ENCODE measurements around the gene RAB3A.
A peak's percentile ranks its signal among the peaks of the same experiment; 100 is the strongest.

Gene RAB3A

GRCh38 chr19:18168673-18169381 is 35.0 kb downstream of the RAB3A start:
- Histone ChIP-seq H3K4me2 (ENCODE audit: insufficient read depth, low read length) (no peak overlapping the region), H4K20me1 (ENCODE audit: insufficient read depth, low read length) (no peaks in the 10 kb centered on the region), H3K4me1 (ENCODE audit: insufficient read depth, low read length) (peaks cover 10% of the 10 kb centered on the region), H3K36me3 (ENCODE audit: insufficient read depth, low read length) (peaks cover 41% of the 10 kb centered on the region), H3K27me3 (ENCODE audit: insufficient read depth, low read length, poor library complexity) (peaks cover 7% of the 10 kb centered on the region), H3K79me2 (ENCODE audit: insufficient read depth, low read length) (no peaks in the 10 kb centered on the region), H2AFZ (ENCODE audit: low read depth, low read length) (no peak overlapping the region), H3K9ac (ENCODE audit: low read depth, low read length) (no peak overlapping the region), H3K9me3 (ENCODE audit: insufficient read depth, low read length, severe bottlenecking) (no peaks in the 10 kb centered on the region), H3K27ac (ENCODE audit: low read length) (no peak overlapping the region), H3K4me3 (ENCODE audit: low read depth in 1 of 2, low read length in 2 of 2) (no peak overlapping the region)
- TF ChIP-seq CTCF (IDR thresholded peaks at IDR 0.05; ENCODE audit: borderline replicate concordance, extremely low read depth, low read length, poor library complexity, severe bottlenecking) (no peak), EZH2 (IDR thresholded peaks at IDR 0.05; ENCODE audit: borderline replicate concordance, low read depth, low read length, severe bottlenecking) (no peak)
- no peak for ATAC-seq (ENCODE audit: insufficient read depth, low read depth)
- DNase-seq = no peak

- Histone ChIP-seq H3K4me3 (ENCODE audit: low read depth in 1 of 2, low read length in 2 of 2) (no peak overlapping the region), H3K79me2 (ENCODE audit: insufficient read depth, low read length) (no peaks in the 10 kb centered on the region), H3K4me2 (ENCODE audit: insufficient read depth, low read length) (no peak overlapping the region), H3K9me3 (ENCODE audit: insufficient read depth, low read length, severe bottlenecking) (no peaks in the 10 kb centered on the region), H3K27ac (ENCODE audit: low read length) (no peak overlapping the region), H3K4me1 (ENCODE audit: insufficient read depth, low read length) (peaks cover 3% of the 10 kb centered on the region), H3K36me3 (ENCODE audit: insufficient read depth, low read length) (peaks cover 46% of the 10 kb centered on the region), H4K20me1 (ENCODE audit: insufficient read depth, low read length) (no peaks in the 10 kb centered on the region), H3K9ac (ENCODE audit: low read depth, low read length) (no peak overlapping the region), H3K27me3 (ENCODE audit: insufficient read depth, low read length, poor library complexity) (no peaks in the 10 kb centered on the region), H2AFZ (ENCODE audit: low read depth, low read length) (no peak overlapping the region)
- ATAC-seq (ENCODE audit: insufficient read depth, low read depth) = peak; percentile 95
- peak; percentile 63 for DNase-seq
- no peak for TF ChIP-seq EZH2 (IDR thresholded peaks at IDR 0.05; ENCODE audit: borderline replicate concordance, low read depth, low read length, severe bottlenecking)
- peak; percentile 80 for TF ChIP-seq CTCF (IDR thresholded peaks at IDR 0.05; ENCODE audit: borderline replicate concordance, extremely low read depth, low read length, poor library complexity, severe bottlenecking)
Observed at GRCh38 chr19:18167975-18168645, 35.7 kb downstream of the RAB3A start.

- no peak for TF ChIP-seq CTCF (IDR thresholded peaks at IDR 0.05; ENCODE audit: borderline replicate concordance, extremely low read depth, low read length, poor library complexity, severe bottlenecking)
- TF ChIP-seq EZH2 (IDR thresholded peaks at IDR 0.05; ENCODE audit: borderline replicate concordance, low read depth, low read length, severe bottlenecking) = no peak
- H2AFZ ChIP-seq (ENCODE audit: low read depth, low read length) = no peak overlapping the region
- no peaks in the 10 kb centered on the region for H3K9me3 ChIP-seq (ENCODE audit: insufficient read depth, low read length, severe bottlenecking)
- H3K4me3 ChIP-seq (ENCODE audit: low read depth in 1 of 2, low read length in 2 of 2) = no peak overlapping the region
- ATAC-seq (ENCODE audit: insufficient read depth, low read depth) = no peak
- no peaks in the 10 kb centered on the region for H3K27me3 ChIP-seq (ENCODE audit: insufficient read depth, low read length, poor library complexity)
- H4K20me1 ChIP-seq (ENCODE audit: insufficient read depth, low read length) = peaks cover 2% of the 10 kb centered on the region; the same call in 1 of the 2 replicates
- no peak for DNase-seq
- H3K4me2 ChIP-seq (ENCODE audit: insufficient read depth, low read length) = no peak overlapping the region
- no peaks in the 10 kb centered on the region for H3K4me1 ChIP-seq (ENCODE audit: insufficient read depth, low read length)
- no peaks in the 10 kb centered on the region for H3K79me2 ChIP-seq (ENCODE audit: insufficient read depth, low read length)
- H3K27ac ChIP-seq (ENCODE audit: low read length) = no peak overlapping the region
- peaks cover 56% of the 10 kb centered on the region for H3K36me3 ChIP-seq (ENCODE audit: insufficient read depth, low read length)
- no peak overlapping the region for H3K9ac ChIP-seq (ENCODE audit: low read depth, low read length)
Observed at GRCh38 chr19:18167011-18167410, 36.8 kb downstream of the RAB3A start.
